ENCODE results near the gene PNMT.

PNMT gene

DNA sequence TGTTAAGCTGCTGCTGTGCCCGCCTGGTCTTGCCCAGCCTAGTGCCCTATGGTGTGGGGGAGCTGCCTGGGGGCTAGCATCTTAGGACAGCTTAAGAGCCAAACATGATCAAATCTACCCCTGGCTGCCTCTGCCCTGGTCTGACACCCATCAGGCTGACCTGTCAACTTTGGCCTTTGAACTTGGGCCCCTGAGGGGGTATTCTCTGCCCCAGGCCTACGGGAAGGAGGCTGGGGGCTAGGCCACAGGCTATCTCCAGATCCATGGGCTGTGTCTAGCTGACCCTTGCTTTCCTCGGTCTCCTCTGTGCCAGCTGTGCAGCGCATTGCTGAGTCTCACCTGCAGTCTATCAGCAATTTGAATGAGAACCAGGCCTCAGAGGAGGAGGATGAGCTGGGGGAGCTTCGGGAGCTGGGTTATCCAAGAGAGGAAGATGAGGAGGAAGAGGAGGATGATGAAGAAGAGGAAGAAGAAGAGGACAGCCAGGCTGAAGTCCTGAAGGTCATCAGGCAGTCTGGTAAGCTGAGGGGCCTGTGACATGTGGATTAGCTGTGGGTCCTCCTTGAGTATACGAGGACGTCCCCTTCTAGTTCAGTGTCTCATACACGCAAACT, 34.6 kb upstream of the PNMT start:
- no peak for DNase-seq (ENCODE audit: low read depth)

DNA sequence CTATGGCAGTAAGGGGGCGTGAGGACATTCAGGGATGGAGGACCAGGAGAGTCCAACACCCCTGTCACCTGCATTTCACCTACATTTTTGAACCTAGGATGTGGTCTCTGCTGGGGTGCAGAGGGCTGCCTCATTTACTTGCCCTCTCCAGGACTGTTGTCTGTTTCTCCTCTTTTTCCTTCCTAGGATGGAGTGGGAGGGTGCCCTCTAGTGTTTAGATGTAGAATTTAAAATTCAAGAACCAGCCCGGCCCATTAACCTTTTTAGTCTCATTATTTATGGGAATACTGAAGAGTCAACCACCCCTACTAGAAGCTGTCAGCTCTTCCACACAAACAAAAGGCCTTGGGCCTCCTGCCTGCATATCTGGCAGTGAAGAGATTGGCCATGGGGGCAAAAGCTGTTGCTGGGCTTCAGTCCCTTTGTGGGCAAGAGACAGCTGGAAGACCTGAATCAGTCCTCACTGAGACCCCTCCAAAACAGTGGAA, 33.8 kb upstream of the PNMT start:
- no peak for DNase-seq (ENCODE audit: low read depth)

DNA sequence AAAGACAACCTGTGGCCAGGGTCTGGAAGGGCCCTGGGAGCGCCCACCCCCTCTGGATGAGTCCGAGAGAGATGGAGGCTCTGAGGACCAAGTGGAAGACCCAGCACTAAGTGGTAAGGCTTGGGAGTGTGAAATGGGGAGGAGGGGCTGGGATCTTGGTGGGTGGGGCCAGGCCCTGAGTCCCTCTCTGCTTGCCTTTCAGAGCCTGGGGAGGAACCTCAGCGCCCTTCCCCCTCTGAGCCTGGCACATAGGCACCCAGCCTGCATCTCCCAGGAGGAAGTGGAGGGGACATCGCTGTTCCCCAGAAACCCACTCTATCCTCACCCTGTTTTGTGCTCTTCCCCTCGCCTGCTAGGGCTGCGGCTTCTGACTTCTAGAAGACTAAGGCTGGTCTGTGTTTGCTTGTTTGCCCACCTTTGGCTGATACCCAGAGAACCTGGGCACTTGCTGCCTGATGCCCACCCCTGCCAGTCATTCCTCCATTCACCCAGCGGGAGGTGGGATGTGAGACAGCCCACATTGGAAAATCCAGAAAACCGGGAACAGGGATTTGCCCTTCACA, 32.6 kb upstream of the PNMT start:
- no peak for DNase-seq (ENCODE audit: low read depth)

DNA sequence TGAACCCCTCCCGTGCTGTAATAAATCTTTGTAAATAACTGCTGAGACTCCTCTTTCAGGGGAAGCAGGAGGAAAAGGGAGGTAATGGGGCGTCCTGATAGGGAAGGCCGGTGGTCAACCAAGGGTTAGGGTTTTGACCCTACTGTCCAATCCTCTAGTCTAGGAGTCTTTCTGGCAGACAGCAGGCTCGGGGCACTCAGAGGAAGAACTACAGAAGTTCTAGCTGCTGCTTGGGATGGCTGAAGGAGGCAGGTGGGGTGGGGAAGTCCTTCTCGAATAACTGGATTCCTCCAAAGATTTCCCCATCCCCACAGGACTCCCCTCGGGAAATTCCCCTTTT, 31.7 kb upstream of the PNMT start:
- no peak for DNase-seq (ENCODE audit: low read depth)

DNA sequence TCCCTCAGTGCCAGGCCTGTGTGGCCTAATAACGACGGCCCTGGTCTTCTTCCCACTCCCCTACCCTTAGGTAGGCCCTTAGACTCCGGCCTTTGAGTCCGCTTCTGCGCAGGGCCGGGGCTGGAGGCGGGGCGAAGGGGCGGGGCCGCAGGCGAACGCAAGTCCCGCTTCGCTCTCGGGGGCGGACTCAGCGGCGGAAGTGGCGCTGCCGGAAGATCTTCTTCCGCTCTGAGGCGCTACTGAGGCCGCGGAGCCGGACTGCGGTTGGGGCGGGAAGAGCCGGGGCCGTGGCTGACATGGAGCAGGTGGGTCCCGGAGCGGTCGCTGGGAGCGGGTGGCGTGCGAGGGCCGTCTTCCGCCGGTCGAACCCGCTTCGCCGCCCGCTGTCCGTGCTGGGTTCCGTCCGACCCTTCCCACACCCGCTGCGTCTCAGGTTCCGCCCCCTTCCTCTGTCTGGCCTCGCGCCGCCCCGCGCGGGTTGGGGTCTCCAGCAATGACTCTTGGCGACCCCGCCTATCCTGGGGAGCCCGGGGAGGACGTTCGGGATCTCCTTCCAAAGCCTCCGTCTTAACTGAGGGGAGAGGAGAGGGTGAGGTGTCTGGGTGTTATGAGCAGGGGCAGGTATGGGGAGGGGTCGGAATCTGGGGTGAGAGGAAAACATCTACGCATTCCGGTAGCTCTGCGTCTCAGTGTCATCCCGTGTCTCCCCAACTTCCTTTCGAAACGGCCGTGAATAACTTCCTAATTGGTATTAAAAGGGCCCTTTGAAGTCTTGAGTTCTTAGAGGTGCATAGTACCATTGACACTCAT, 31.1 kb upstream of the PNMT start, which contains the start of gene STARD3:
Gene STARD3 (plus strand): TSS at position 218 of the 810 bp plus-strand sequence. CDS start 16,388 bp downstream, outside the sequence.
- peak; percentile 70 for DNase-seq (ENCODE audit: low read depth)

DNA sequence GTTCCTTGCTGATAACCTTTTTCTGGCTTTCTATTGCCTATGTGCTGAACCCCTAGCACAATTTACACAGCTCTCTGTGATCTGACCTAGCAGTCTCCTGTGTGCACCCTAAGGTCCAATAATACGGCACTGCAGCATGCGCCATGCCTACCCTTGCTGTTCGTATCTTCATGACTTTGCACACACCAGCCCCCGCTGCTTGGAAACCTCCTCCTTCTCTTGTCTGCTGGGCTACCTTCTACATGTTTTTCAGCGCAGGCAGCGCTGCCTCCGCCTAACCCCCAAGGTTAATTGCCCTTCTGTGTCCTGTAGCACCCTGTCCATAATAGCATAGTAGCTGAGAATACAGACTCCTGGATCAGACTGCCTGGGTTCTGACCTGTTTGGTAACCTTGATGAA, 29.9 kb upstream of the PNMT start:
- no peak for DNase-seq (ENCODE audit: low read depth)

DNA sequence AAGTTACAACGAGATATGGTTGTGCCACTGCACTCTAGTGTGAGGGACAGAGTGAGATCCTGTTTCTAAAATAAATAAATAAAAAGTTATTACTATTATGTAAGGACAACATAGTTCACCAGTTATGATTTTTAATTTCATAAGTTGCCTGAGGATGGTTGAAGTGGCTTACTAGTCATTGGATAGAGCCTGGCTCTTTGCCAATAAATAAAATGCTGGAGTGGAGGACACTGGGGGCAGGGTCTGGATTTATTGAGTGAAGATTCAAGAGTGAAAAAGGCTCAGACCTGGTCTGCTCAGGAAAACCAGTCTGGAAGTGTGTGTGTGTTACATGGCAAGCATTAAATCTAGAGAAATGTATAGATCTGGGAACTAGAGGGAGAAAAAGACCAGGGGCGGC, 29.2 kb upstream of the PNMT start:
- DNase-seq (ENCODE audit: low read depth) = no peak

DNA sequence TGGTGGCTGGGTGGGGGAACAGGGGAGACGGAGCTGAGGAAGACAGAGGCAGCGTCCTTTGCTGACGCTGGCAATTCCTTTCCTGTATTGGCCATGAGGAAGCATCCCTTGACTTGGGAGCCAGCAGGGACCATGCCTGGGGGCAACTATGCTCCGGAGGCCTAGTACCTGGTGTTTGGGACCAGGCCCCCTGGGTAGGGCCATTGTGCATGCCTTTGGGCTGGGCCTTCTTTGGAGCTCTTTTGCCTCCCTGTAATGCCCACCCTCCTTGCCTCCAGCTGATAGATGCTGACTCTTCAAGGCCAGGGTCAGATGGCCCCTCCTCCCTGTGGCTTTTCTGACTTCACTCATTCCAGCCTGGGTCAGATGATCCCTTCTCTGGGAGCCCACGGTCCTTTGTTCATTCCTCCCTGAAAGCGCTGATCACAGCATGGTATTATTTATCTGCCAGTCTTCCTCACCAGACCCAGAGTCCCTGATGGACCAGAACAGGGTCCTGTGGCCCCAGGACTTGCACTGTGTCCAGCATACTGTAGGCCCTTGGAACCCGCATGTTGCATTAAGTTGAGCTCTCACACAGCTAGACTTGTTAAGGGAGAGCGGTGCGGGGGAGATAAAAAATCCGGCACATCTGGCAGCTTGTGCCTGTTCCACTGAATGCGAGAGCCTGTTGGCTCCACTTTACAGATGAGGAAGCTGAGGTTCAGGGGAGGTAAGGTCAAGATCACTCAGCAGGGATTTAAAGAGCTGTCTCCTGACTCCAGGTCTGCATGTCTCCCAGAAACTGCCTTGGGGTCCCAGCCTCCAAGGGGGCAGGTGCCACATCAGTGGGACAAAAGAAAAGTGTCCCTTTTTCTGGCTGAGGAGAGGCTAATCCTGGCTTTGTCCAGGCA, 28.4 kb upstream of the PNMT start:
- no peak for DNase-seq (ENCODE audit: low read depth)

DNA sequence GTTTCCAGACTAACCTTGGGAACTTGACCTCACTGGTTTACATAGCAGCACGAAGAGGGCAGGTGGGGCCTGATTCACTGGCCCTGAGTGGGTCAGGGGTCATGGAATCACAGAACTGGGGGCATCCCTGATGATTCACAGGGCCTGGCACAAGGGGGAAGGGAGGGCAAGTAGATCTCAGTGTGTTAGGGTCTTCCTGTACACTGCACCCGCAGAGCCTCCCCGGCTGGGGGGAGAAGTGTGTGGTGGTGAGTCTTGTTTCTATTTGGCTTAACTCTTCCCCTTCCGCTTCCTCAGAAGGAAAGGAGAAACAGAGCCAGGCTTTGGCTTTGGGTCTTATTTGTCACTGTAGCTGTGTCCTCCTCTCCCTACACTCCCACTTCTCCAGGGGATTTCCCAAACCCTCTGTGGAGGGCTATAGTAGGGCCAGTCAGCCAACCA, 27.6 kb upstream of the PNMT start:
- DNase-seq (ENCODE audit: low read depth) = no peak

DNA sequence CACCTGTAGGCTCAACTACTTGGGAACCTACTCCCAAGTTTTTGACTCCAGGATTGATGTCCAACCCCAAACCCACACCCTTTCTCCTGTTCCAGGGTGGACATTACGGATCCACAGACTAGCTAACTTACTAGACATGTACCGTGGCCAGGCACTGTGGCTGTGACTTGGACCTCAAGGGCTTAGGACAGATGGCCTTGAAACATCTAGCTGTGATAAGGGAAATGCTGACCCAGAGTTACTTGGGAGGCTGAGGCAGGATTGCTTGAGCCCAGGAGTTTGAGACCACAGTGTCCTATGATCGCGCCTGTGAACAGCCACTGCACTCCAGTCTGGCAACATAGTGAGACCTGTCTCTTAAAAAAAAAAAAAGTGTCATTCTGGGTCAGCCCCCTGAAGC, 27.2 kb upstream of the PNMT start:
- no peak for DNase-seq (ENCODE audit: low read depth)

DNA sequence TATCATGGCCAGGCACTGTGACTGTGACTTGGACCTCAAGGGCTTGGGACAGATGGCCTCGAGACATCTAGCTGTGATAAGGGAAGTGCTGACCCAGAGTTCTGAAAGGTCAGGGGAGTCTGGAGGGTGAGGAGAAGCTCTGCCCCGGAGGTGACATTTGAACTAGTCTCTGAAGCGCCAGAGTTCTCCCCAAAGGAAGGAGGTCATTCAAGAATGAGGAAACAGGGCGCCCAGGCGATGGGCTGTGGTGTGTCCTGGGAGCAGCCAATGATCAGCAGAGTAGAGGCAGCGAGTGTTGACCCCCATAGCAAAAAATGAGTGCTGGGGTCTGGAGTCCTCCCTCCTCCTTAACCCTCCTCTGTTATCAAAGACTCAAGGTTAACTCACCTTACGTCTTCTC, 26.4 kb upstream of the PNMT start:
- no peak for DNase-seq (ENCODE audit: low read depth)

DNA sequence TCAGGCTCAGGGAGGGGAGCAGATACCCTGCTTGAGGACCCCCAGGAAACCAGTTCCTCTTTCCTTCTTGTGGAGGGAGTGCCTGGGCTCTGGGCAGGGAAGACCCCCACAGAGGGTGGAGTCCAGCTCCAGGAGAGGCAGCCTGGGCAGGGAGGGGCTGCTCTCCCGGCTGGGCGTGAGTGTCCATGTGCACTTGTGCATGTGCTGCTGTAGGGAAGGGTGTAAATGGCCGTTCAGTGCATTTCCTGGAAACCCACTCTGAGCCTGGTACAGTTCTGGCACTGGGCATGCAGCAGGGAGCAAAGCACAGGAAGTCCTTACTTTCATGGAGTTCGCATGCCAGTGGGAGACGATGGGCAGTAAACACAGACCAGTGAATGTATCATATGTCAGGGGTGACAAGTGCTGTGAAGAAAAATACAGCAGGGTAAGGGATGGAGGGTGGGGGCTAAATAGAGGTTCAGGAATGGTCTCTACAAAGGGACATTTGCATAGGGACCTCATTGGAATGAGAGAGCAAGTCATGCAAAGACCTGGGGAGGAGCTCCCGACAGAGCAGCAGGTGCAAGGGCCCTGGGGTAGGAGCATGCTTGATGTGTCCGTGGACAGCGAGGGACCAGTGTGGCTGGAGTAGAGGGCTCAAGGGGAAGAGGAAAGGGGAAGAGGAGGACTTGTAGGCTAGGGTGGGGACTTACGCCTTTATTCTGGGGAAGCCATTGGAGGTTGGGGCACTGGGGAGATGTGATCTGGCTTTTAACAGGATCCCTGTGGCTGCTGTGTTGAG, 25.8 kb upstream of the PNMT start:
- DNase-seq (ENCODE audit: low read depth) = no peak

DNA sequence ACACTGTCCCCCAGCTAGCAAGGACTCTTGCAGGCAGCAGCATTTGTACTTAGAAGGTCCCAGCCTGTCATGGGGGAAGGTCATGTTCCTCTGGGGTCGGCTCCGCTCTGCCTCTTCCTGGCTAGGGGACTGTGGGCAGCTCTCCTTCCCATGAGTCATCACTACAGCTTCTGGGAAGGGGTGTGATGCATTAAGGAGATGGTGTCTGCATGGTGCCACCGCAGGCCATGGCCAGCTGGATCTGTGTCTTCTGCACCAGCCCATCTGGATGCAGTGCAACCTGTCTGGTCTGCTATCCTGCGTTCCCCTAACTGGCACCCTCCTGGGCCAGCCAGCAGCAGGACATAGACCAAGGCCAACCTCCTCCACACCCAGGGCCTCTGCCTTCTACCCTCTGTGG, 25.0 kb upstream of the PNMT start:
- no peak for DNase-seq (ENCODE audit: low read depth)

DNA sequence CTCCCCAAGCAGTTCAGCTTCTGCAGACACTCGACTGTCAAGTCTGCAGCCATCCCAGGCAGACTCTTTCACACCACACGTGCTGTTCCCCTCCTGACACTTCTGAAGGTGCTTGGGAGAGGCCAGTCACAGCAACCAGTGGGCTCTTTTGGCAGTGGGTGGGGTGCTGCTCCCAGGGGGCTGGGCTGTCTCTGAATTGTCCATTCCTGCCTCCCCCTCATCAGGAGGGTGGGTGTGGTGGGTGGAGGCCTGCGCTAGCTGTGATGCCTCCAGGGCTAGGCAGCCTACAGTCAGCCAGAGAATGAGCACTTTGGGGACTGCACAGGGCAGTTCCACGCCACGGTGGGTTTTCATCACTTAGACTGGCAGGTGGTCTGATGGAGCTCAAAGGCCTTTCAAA, 21.0 kb upstream of the PNMT start:
- no peak for DNase-seq (ENCODE audit: low read depth)

DNA sequence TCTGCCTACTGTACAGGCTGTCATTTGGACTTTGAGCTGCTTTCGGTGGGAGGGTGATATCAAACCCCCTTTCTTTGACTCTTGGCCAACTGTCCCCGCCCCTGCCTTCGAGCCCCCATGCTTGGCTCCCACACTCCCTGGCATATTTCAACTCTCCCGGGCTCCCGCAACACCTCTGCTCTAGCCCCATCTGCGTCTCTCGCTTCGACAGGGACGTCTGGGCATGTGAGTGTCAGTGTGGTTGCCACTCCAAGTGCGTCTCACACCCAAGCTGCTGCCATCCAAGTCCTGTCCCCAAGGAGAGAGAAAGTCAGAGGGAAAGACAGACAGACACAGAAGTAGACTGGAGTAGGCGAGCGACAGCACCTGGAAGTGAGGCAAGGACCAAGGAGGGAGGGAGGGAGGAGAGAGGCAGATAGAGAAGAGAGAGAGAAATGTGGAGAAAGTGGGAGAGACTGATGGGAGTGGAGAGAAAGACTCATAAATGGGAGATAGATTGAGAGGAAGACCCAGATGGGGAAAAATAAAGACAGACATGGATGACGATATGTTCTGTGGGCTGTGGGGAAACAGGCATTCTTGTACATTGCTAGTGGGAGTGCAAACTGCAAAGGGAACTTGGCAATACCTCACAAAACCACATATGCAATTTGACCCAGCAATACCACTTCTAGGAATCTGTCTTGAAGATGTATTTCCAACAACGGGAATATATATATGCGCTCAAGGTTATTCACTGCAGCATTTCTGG, 19.5 kb upstream of the PNMT start:
- DNase-seq (ENCODE audit: low read depth) = no peak

DNA sequence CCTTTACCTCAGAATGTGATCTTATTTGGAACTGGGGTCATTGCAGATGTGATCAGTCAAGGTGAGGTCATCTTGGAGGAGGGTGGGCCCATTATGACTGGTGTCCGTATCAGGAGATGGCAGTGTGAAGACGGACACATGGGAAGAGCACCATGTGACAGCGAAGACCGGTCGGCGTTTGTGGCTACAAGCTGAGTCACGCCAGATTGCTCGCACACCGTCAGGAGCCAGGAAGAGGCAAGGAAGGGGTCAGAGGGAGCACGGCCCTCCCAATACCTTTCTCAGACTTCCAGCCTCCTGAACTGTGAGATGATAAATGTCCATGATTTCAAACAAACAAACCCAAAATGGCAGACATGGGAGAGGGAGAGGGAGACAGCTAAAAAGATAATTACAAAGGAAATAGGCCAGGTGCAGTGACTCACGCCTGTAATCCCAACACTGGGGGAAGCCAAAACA, 18.1 kb upstream of the PNMT start:
- DNase-seq (ENCODE audit: low read depth) = no peak

DNA sequence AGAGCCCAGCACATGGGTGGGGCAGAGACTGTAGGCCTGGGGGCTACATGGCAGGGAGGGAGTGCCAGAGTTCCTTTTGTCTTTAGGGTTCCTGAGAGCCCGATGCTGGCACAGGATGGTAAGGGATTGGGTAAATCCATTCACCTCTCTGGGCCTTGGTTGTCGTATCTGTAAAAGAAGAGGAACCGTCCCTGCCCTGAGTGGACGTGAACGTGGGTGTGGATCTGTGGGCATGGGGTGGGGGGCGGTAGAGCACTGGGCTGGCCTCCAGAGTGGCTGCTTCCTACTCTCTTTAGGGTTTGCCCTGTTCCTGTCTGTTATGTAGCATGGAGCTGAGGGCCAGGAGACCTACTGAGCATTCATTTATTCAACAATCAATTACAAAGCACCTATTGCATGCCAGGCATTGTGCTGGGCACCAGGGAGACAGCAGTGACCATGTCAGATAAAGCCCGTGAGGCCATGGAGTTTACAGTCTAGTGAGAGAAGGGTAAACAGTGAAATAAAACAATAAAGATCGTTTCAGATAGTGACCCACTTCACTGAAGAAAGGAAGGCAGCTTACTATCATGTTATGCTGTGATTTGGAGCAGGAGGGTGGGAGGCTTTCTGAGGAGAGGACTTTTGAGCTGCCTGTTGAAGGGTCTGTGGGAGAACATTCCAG, 16.2 kb upstream of the PNMT start:
- DNase-seq (ENCODE audit: low read depth) = no peak

DNA sequence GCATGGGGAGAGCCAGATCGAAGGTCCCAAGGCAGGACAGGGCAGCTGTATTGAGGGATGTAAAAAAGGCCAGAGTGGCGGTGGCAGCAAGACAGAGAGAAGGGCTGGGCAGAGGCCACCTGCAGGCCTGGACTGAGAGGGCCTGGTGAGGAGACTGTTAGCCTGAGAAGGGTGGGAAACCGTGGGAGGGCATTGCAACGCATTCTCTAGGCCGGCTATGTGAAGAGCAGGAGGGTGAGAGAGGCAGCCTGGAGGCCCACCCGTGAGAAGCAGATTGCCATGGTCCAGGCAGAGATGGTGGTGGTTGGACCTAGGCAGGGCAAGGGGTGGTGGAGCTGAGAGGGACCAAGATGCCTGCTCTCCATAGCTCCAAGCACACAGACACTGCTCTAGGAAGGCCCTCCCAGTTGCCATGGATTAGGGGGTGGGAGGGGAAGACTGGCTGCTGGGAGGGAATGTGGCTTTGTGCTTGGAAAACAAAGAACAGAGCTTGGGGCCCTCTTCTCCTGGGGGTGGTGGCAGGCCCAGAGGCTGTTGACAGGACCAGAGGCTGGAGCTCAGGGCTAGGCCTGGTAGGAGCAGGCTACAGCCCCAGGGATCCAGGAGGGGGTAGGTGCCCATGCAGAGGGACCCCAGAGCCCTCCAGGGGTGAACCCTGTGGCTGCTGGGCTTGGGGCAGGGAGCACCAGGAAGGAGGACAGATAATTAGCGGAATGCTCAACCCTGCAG, 15.5 kb upstream of the PNMT start:
- no peak for DNase-seq (ENCODE audit: low read depth)

DNA sequence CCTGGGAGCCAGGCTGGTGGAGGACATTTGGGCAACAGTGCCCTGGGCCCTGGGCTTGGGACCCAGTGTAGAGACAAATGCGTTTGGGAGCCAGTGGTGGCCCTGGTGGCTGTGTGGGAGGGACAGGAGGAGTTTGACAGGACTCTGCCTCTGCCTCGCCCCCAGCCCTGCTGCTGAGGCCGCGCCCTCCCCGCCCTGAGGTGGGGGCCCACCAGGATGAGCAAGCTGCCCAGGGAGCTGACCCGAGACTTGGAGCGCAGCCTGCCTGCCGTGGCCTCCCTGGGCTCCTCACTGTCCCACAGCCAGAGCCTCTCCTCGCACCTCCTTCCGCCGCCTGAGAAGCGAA, 15.0 kb upstream of the PNMT start:
- DNase-seq (ENCODE audit: low read depth) = no peak
